Body of pancreas (tissue), 4 donors: Measurements from ENCODE around the gene SUGCT.

Source experiments
- CTCF ChIP-seq, 7 experiments: fragments of 450-650 bp in 4 of 7; fragments of 200-600 bp in 3 of 7; sonication (generic) in 3 of 7; IDR thresholded peaks; one replicate each; pipeline ENCODE4 v1.5.1; 2016 to 2019; ENCODE audit warnings: antibody characterized with exemption in 7 of 7
- POLR2A ChIP-seq, 3 donors: fragments of 450-650 bp; IDR thresholded peaks; one replicate each; pipeline ENCODE4 v1.6.1; 2016; ENCODE audit warnings: antibody characterized with exemption in 3 of 3, mild to moderate bottlenecking in 2 of 3

- no peak for TF ChIP-seq CTCF (IDR thresholded peaks at IDR 0.05)
- no peak for TF ChIP-seq POLR2A (IDR thresholded peaks at IDR 0.05)
These were observed 412.1 kb downstream of the SUGCT start for GRCh38 chr7:40546616-40547501.
